Tibial nerve (tissue), 3 donors: ENCODE measurements around the gene KRT80.

Experiments
- POLR2A ChIP-seq, 2 donors: fragments of 450-650 bp; IDR thresholded peaks; one replicate each; pipeline ENCODE4 v1.6.1; 2017; ENCODE audit warnings: antibody characterized with exemption in 2 of 2, mild to moderate bottlenecking in 2 of 2, moderate library complexity in 2 of 2
- TF ChIP-seq, protein P1 (sequence below), 5 experiments: fragments of 200-600 bp in 3 of 5; fragments of 450-650 bp in 2 of 5; sonication (generic) in 3 of 5; IDR thresholded peaks; one replicate each; pipeline ENCODE4 v1.5.1; 2016 to 2019; ENCODE audit warnings: antibody characterized with exemption in 5 of 5, mild to moderate bottlenecking in 3 of 5, moderate library complexity in 2 of 5

GRCh38 chr12:52147367-52147963 is 44.3 kb downstream of the KRT80 start:
- TF ChIP-seq, protein P1, sequence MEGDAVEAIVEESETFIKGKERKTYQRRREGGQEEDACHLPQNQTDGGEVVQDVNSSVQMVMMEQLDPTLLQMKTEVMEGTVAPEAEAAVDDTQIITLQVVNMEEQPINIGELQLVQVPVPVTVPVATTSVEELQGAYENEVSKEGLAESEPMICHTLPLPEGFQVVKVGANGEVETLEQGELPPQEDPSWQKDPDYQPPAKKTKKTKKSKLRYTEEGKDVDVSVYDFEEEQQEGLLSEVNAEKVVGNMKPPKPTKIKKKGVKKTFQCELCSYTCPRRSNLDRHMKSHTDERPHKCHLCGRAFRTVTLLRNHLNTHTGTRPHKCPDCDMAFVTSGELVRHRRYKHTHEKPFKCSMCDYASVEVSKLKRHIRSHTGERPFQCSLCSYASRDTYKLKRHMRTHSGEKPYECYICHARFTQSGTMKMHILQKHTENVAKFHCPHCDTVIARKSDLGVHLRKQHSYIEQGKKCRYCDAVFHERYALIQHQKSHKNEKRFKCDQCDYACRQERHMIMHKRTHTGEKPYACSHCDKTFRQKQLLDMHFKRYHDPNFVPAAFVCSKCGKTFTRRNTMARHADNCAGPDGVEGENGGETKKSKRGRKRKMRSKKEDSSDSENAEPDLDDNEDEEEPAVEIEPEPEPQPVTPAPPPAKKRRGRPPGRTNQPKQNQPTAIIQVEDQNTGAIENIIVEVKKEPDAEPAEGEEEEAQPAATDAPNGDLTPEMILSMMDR (IDR thresholded peaks at IDR 0.05): no peak
- peak in 1 of 2 donors; percentile 20 for TF ChIP-seq POLR2A (IDR thresholded peaks at IDR 0.05)
